Measurements from ENCODE around the gene DNAH9. TPM values are rescaled to one million over a fixed set of nuclear protein-coding genes. Genes with fewer than 3 reads are reported as not detected.
A peak's percentile ranks its signal among the peaks of the same experiment; 100 is the strongest.

DNAH9 gene, protein sequence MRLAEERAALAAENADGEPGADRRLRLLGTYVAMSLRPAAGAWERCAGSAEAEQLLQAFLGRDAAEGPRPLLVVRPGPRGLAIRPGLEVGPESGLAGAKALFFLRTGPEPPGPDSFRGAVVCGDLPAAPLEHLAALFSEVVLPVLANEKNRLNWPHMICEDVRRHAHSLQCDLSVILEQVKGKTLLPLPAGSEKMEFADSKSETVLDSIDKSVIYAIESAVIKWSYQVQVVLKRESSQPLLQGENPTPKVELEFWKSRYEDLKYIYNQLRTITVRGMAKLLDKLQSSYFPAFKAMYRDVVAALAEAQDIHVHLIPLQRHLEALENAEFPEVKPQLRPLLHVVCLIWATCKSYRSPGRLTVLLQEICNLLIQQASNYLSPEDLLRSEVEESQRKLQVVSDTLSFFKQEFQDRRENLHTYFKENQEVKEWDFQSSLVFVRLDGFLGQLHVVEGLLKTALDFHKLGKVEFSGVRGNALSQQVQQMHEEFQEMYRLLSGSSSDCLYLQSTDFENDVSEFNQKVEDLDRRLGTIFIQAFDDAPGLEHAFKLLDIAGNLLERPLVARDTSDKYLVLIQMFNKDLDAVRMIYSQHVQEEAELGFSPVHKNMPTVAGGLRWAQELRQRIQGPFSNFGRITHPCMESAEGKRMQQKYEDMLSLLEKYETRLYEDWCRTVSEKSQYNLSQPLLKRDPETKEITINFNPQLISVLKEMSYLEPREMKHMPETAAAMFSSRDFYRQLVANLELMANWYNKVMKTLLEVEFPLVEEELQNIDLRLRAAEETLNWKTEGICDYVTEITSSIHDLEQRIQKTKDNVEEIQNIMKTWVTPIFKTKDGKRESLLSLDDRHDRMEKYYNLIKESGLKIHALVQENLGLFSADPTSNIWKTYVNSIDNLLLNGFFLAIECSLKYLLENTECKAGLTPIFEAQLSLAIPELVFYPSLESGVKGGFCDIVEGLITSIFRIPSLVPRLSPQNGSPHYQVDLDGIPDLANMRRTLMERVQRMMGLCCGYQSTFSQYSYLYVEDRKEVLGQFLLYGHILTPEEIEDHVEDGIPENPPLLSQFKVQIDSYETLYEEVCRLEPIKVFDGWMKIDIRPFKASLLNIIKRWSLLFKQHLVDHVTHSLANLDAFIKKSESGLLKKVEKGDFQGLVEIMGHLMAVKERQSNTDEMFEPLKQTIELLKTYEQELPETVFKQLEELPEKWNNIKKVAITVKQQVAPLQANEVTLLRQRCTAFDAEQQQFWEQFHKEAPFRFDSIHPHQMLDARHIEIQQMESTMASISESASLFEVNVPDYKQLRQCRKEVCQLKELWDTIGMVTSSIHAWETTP (N-terminal part only)
- 0.65 and 0.86 TPM in 2 replicates for total RNA-seq (2021; fragmentation: NEBNext Ultra II Directional; extraction: Animal tissue kit (Norgen Biotek cat#: 25700))
- polyA plus RNA-seq (2011; rRNA removed): 0.19 and 0.21 TPM in 2 replicates
- polyA plus RNA-seq (2011; cell fraction: cytosol; rRNA removed): 0.17 TPM
- 0.29 TPM for polyA plus RNA-seq (2011; cell fraction: nucleus; rRNA removed)
- 0.13 to 0.59 TPM (median 0.18 TPM) in 4 replicates for polyA plus RNA-seq (2012, experiment 1 of 2)
- polyA plus RNA-seq (2012, experiment 2 of 2): 0.68 TPM
- polyA plus RNA-seq (2013, experiment 1 of 2): 0.34 TPM
- 0.66 TPM for polyA plus RNA-seq (2013, experiment 2 of 2)
- polyA minus RNA-seq (2011; rRNA and poly(A)+ RNA removed): 0.69 and 1.5 TPM in 2 replicates
- 0.15 TPM for polyA minus RNA-seq (2011; cell fraction: cytosol; rRNA and poly(A)+ RNA removed)
- polyA minus RNA-seq (2011; cell fraction: nucleus; rRNA and poly(A)+ RNA removed): 0.40 TPM
- long read RNA-seq, experiment 1: 0 reads
- long read RNA-seq, experiment 2: 0 reads

DNA sequence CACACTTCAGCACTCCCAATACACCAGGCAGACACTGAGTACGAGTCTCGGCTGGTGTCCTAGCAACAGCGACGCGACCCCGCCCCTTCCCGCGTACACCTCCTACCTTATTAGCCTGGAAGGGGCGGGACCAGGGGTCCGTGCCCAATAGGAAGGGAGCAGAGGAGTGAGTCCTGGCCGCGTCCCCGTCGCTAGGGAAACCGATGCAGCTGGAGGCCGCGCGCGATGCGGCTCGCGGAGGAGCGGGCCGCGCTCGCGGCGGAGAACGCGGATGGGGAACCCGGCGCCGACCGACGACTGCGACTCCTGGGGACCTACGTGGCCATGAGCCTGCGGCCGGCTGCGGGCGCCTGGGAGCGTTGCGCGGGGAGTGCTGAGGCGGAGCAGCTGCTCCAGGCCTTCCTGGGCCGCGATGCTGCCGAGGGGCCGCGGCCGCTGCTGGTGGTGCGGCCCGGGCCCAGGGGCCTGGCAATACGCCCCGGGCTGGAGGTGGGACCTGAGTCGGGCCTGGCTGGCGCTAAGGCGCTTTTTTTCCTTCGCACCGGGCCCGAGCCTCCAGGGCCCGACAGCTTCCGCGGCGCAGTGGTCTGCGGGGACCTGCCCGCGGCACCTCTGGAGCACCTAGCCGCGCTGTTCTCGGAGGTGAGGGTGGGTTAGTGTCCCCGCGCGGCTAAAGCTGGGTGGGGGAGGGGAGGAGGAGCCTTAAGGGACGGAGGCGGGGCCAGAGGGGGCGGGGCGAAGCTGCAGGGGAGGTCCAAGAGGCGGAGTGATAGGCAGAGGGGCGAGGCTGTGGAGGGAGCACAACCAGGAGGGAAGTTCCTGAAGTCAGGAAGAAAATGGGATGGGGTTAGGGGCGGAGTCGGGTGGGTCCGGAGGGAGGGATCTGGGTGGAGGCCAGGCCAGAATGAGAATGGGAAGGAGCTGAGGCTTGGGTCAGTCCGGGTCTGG lies at the start of gene DNAH9:
DNAH9 (plus strand) TSS at position 197 of the 948 bp plus-strand sequence; CDS start at position 226, 29 bp downstream.
- Histone ChIP-seq H3K23ac (ENCODE audit: insufficient read length) (no peak within 1 kb of the TSS), H2AK5ac (ENCODE audit: low read depth, low read length) (no peak within 1 kb of the TSS), H3K9ac (replicated peaks in 1 of 4; ENCODE audit: extremely low read depth in 1 of 4, low read depth in 3 of 4, low read length in 3 of 4) (peak within 1 kb of the TSS in 1 of 4 experiments; percentile 28; a peak in 1 of 7 replicates), H3K79me2 (ENCODE audit: control insufficient read depth in 1 of 2, insufficient read depth in 2 of 2, low read length in 2 of 2) (no peaks in the 10 kb centered on the region), H2BK120ac (replicated peaks; ENCODE audit: low read depth, low read length) (no peak within 1 kb of the TSS), H3K4me3 (ENCODE audit: extremely low read depth in 1 of 4, insufficient read depth in 2 of 4, low read depth in 3 of 4, low read length in 4 of 4) (peak within 1 kb of the TSS; percentile 43 to 69 (median 63)), H4K8ac (ENCODE audit: extremely low read depth, insufficient read depth, low read length) (no peak within 1 kb of the TSS), H3K9me3 (ENCODE audit: insufficient read depth in 2 of 2, low read depth in 1 of 2, low read length in 1 of 2) (no peaks in the 10 kb centered on the region), H4K20me1 (replicated peaks in 1 of 2; ENCODE audit: control insufficient read depth in 1 of 2, insufficient read depth in 2 of 2, low read length in 2 of 2) (no peaks in the 10 kb centered on the region), H3K4me2 (ENCODE audit: insufficient read depth in 1 of 2, low read depth in 2 of 2, low read length in 2 of 2) (peak within 1 kb of the TSS; percentile 63 to 64), H4K91ac (replicated peaks; ENCODE audit: insufficient read length, low read length) (no peak within 1 kb of the TSS), H2AFZ (ENCODE audit: low read length) (peak within 1 kb of the TSS; percentile 97), H3K79me1 (ENCODE audit: low read depth, low read length) (no peaks in the 10 kb centered on the region), H3K23me2 (ENCODE audit: low read depth, low read length) (peaks cover 7% of the 10 kb centered on the region; the same call in 1 of the 2 replicates), H2BK5ac (ENCODE audit: low read depth, low read length) (no peak within 1 kb of the TSS), H3K56ac (replicated peaks; ENCODE audit: insufficient read length, low read depth, low read length) (no peak within 1 kb of the TSS), H3K18ac (ENCODE audit: extremely low read depth, low read length) (no peak within 1 kb of the TSS), H2BK15ac (ENCODE audit: low read length) (0 out of 2 replicates have a peak within 1 kb of the TSS, but pooled peaks have one; percentile 36), H3K27me3 (replicated peaks in 1 of 4; ENCODE audit: control insufficient read depth in 3 of 4, extremely low read depth in 1 of 4, insufficient read depth in 3 of 4, low read length in 3 of 4) (no peaks in the 10 kb centered on the region), H3K36me3 (ENCODE audit: control insufficient read depth in 2 of 4, insufficient read depth in 4 of 4, low read length in 3 of 4) (no peaks in the 10 kb centered on the region), H2BK12ac (ENCODE audit: low read depth, low read length) (no peak within 1 kb of the TSS), H2BK20ac (ENCODE audit: low read length) (no peak within 1 kb of the TSS), H4K5ac (ENCODE audit: insufficient read length, low read depth, low read length) (no peak within 1 kb of the TSS), H3K27ac (ENCODE audit: low read depth, low read length) (no peak within 1 kb of the TSS), H3K4ac (replicated peaks; ENCODE audit: insufficient read length, low read depth, low read length) (no peak within 1 kb of the TSS), H3K14ac (ENCODE audit: insufficient read length) (no peak within 1 kb of the TSS), H3K4me1 (replicated peaks in 1 of 4; ENCODE audit: control insufficient read depth in 3 of 4, insufficient read depth in 4 of 4, low read length in 3 of 4) (peaks cover 0 to 4% (median 2%) of the 10 kb centered on the region in 4 experiments; a peak in 2 of 7 replicates)
- ChIA-PET CTCF (ENCODE audit: partially characterized antibody) (interaction anchor here (0.8 kb wide), 1 partner anchor 14 kb away, joined by 3 read pairs; no protein-coding TSS in a partner anchor), POLR2A (ENCODE audit: partially characterized antibody) (interaction anchor here (0.5 to 0.6 kb wide), 2 partner anchors 32 to 803 kb away, joined by 3 read pairs; no protein-coding TSS in a partner anchor)
- WGBS, 2 experiments (ENCODE audit: extremely low coverage in 1 of 2, insufficient coverage in 1 of 2, insufficient read length in 1 of 2, insufficient replicate concordance in 2 of 2, low coverage in 1 of 2, low lambda C conversion rate in 2 of 2, missing lambda C conversion rate in 1 of 2): 2% methylated on average over 30 of the region's 84 CpGs; no CpG with 5 or more reads in 1 of the 2 experiments
- DNase-seq (ENCODE audit: low read depth in 1 of 2, low spot score in 2 of 2) (peak; percentile 78 to 96), FAIRE-seq (peak; percentile 78)
- TF ChIP-seq, protein P1, sequence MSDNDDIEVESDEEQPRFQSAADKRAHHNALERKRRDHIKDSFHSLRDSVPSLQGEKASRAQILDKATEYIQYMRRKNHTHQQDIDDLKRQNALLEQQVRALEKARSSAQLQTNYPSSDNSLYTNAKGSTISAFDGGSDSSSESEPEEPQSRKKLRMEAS (IDR thresholded peaks at IDR 0.05): no peak

Data from H1 (cell line).